Activated CD8-positive, alpha-beta memory T cell treated with anti-CD3 and anti-CD28 coated beads, Interleukin-2, amount 50 U/mL, for 48 hours (primary cell): ENCODE results near the gene DGKQ.

ENCODE experiments used
- DNase-seq: peaks from one replicate; pipeline ENCODE4 v3.0.0-alpha.2; 2020

DGKQ gene

GRCh38 chr4:995311-996026, 22.1 kb upstream of the DGKQ start:
- DNase-seq, result no peak

GRCh38 chr4:993111-994029, 20.0 kb upstream of the DGKQ start, which contains the start of gene SLC26A1:
Gene SLC26A1, minus strand, starts transcription at chr4:993404. Its CDS starts 1,701 bp downstream, at chr4:991703.
- DNase-seq, result no peak

GRCh38 chr4:992297-993110, 19.1 kb upstream of the DGKQ start:
- DNase-seq, result no peak

GRCh38 chr4:991451-992296, 18.3 kb upstream of the DGKQ start:
- DNase-seq, result no peak

- no peak for DNase-seq
Measured at GRCh38 chr4:990746-991367, 17.5 kb upstream of the DGKQ start.

- no peak for DNase-seq
Measured at GRCh38 chr4:989722-990471, 16.5 kb upstream of the DGKQ start.

GRCh38 chr4:988726-989721, 15.7 kb upstream of the DGKQ start:
- DNase-seq, result no peak

- DNase-seq, result no peak
Measured at GRCh38 chr4:987624-988513, 14.5 kb upstream of the DGKQ start.

- DNase-seq, result peak; percentile 92
Measured at GRCh38 chr4:986879-987623, 13.7 kb upstream of the DGKQ start, which contains the start of gene IDUA. Gene IDUA, plus strand, starts transcription at chr4:987044. Its CDS starts 41 bp downstream, at chr4:987085.

- no peak for DNase-seq
Measured at GRCh38 chr4:986428-986878, 13.1 kb upstream of the DGKQ start.

- peak; percentile 88 for DNase-seq
Measured at GRCh38 chr4:985123-985830, 11.9 kb upstream of the DGKQ start.

- no peak for DNase-seq
Measured at GRCh38 chr4:984336-985054, 11.1 kb upstream of the DGKQ start.

- no peak for DNase-seq
Measured at GRCh38 chr4:982814-983213, 9.4 kb upstream of the DGKQ start.

GRCh38 chr4:982291-982690, 8.9 kb upstream of the DGKQ start:
- no peak for DNase-seq

GRCh38 chr4:978957-979701, 5.8 kb upstream of the DGKQ start:
- no peak for DNase-seq
